MCF 10A (cell line): ENCODE measurements around the gene CCL20. TPM values are rescaled to one million over a fixed set of nuclear protein-coding genes. Genes with fewer than 3 reads are reported as not detected.

ENCODE experiments used
- BruUV-seq: library from RNA; stranded (reverse); fragments of 400-500 nt; replicated peaks from 2 replicates; lab custom pipeline; 2021; lab: Mats Ljungman, UMichigan
- CTCF ChIA-PET: fragments of 300-600 bp; sonication (Branson Sonifier 250); formaldehyde crosslinking; extraction: SDS; loops from one replicate; lab custom pipeline; 2021; ENCODE audit warnings: antibody characterized with exemption, inconsistent platforms; lab: Yijun Ruan, JAX
- POLR2A ChIA-PET: fragments of 300-600, 350-650 bp; sonication (Branson Sonifier 250); formaldehyde crosslinking; extraction: SDS; loops from one replicate; lab custom pipeline; 2020; ENCODE audit warnings: antibody characterized with exemption, inconsistent platforms; lab: Yijun Ruan, JAX
- DNase-seq: peaks from one replicate; pipeline ENCODE4 v3.0.0-alpha.2; 2018; ENCODE audit not compliant: unreplicated experiment
- H3K27ac Mint-ChIP-seq: one replicate; pipeline ENCODE4 v1.8.0; 2022; ENCODE audit warnings: mild to moderate bottlenecking, low read depth, mixed read lengths; ENCODE audit not compliant: unreplicated experiment
- H3K27me3 Mint-ChIP-seq: one replicate; pipeline ENCODE4 v1.8.0; 2022; ENCODE audit warnings: mixed read lengths; ENCODE audit not compliant: insufficient read depth, unreplicated experiment
- H3K36me3 Mint-ChIP-seq: one replicate; pipeline ENCODE4 v1.8.0; 2022; ENCODE audit warnings: mild to moderate bottlenecking, moderate library complexity, mixed read lengths; ENCODE audit not compliant: insufficient read depth, unreplicated experiment
- H3K4me1 Mint-ChIP-seq: one replicate; pipeline ENCODE4 v1.8.0; 2022; ENCODE audit warnings: mixed read lengths; ENCODE audit not compliant: insufficient read depth, unreplicated experiment
- H3K4me3 Mint-ChIP-seq: one replicate; pipeline ENCODE4 v1.8.0; 2022; ENCODE audit warnings: mild to moderate bottlenecking, moderate library complexity, mixed read lengths; ENCODE audit not compliant: unreplicated experiment
- H3K9me3 Mint-ChIP-seq: one replicate; pipeline ENCODE4 v1.8.0; 2022; ENCODE audit warnings: mixed read lengths; ENCODE audit not compliant: unreplicated experiment
- CTCF ChIP-seq: fragments of 200-600 bp; IDR thresholded peaks from one replicate; pipeline ENCODE4 v1.8.0; 2022; ENCODE audit warnings: antibody characterized with exemption, mild to moderate bottlenecking; ENCODE audit not compliant: unreplicated experiment
- intact Hi-C: fragments of 100-400 bp; cut with micrococcal nuclease; formaldehyde crosslinking; loops from 2 replicates; pipeline ENCODE4 v1.14.1; 2022
- total RNA-seq: library from RNA; stranded (reverse); gene quantifications from 2 replicates; pipeline ENCODE4 v1.2.3, GENCODE V29; 2022

CCL20 gene
- total RNA-seq, 1 experiment from 2014 or later = 34.4 TPM

- no peaks in the 10 kb centered on the region for H3K9me3 Mint-ChIP-seq
- no TSS peak for BruUV-seq
- no peak overlapping the region for H3K4me3 Mint-ChIP-seq
- H3K27ac Mint-ChIP-seq = no peak overlapping the region
- POLR2A ChIA-PET = interaction anchor here (0.6 to 1.0 kb wide), 2 partner anchors 84 to 98 kb away, joined by 3 read pairs; no protein-coding TSS in a partner anchor
- no peaks in the 10 kb centered on the region for H3K27me3 Mint-ChIP-seq
- intact Hi-C loops = loop anchor here (10.0 kb wide), 1 partner anchor 443 kb away; the partner anchor contains the start of gene MFF
- H3K36me3 Mint-ChIP-seq = no peaks in the 10 kb centered on the region
- CTCF ChIA-PET = interaction anchor here (0.8 to 4.6 kb wide), 5 partner anchors 15 to 362 kb away, joined by 3 to 143 read pairs (median 19); no protein-coding TSS in a partner anchor
- TF ChIP-seq CTCF = no peak
- no peak for DNase-seq
- peaks cover 5% of the 10 kb centered on the region for H3K4me1 Mint-ChIP-seq
Observed at GRCh38 chr2:227767830-227768229, 45.8 kb upstream of the CCL20 start.

GRCh38 chr2:227772197-227772661 lies 41.4 kb upstream of the CCL20 start:
- POLR2A ChIA-PET = no interaction called here
- intact Hi-C loops = no loop called here
- Mint-ChIP-seq H3K4me3 (no peak overlapping the region), H3K36me3 (peaks cover 6% of the 10 kb centered on the region), H3K27ac (no peak overlapping the region), H3K4me1 (no peaks in the 10 kb centered on the region), H3K9me3 (no peaks in the 10 kb centered on the region), H3K27me3 (no peaks in the 10 kb centered on the region)
- TF ChIP-seq CTCF = no peak
- DNase-seq = no peak
- no TSS peak for BruUV-seq
- CTCF ChIA-PET = interaction anchor here (0.6 to 6.4 kb wide), 3 partner anchors 25 to 113 kb away, joined by 3 to 34 read pairs (median 4); no protein-coding TSS in a partner anchor

GRCh38 chr2:227772932-227773331 lies 40.7 kb upstream of the CCL20 start:
- Mint-ChIP-seq H3K27me3 (no peaks in the 10 kb centered on the region), H3K27ac (no peak overlapping the region), H3K9me3 (no peaks in the 10 kb centered on the region), H3K4me1 (no peaks in the 10 kb centered on the region), H3K36me3 (peaks cover 7% of the 10 kb centered on the region), H3K4me3 (no peak overlapping the region)
- BruUV-seq = no TSS peak
- intact Hi-C loops = no loop called here
- ChIA-PET POLR2A (interaction anchor here (1.2 kb wide), 1 partner anchor 367 kb away, joined by 4 read pairs; no protein-coding TSS in a partner anchor), CTCF (interaction anchor here (1.0 to 6.4 kb wide), 2 partner anchors 90 to 114 kb away, joined by 3 to 34 read pairs; no protein-coding TSS in a partner anchor)
- DNase-seq = no peak
- no peak for TF ChIP-seq CTCF

- Mint-ChIP-seq H3K4me1 (no peaks in the 10 kb centered on the region), H3K4me3 (no peak overlapping the region), H3K36me3 (peaks cover 7% of the 10 kb centered on the region), H3K27ac (no peak overlapping the region), H3K9me3 (no peaks in the 10 kb centered on the region), H3K27me3 (no peaks in the 10 kb centered on the region)
- POLR2A ChIA-PET = interaction anchor here (0.6 to 1.1 kb wide), 2 partner anchors 271 to 291 kb away, joined by 3 read pairs; no protein-coding TSS in a partner anchor
- TF ChIP-seq CTCF = no peak
- CTCF ChIA-PET = interaction anchor here (0.6 to 6.4 kb wide), 4 partner anchors 8 to 362 kb away, joined by 3 to 34 read pairs (median 8); no protein-coding TSS in a partner anchor
- no TSS peak for BruUV-seq
- DNase-seq = no peak
- intact Hi-C loops = no loop called here
Observed at GRCh38 chr2:227774011-227774624, 39.5 kb upstream of the CCL20 start.
